ENCODE data around the gene MTRF1.

The MTRF1 gene

DNA sequence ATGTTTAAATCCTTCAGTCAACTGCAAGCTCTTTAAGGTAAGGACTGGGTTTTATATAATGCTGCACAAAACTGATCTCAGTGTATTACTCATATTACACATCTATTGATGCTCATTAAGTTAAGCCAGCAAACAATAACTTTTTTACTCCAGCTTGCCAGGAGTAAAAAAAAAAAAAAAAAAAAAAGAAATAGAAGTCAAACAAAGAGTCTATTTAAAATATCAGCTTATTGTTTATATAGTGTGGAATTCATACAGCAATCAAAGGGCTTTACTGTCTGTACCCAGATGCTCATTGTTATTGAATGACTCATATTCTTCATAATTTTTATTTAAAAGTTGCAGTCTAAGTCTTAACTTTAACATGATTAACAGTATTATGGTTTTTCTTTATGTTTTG is 47.2 kb downstream of the MTRF1 start:
- H3K4me3 ChIP-seq (ENCODE audit: low read length): no peak overlapping the region
- peaks cover 20% of the 10 kb centered on the region for H3K4me1 ChIP-seq (ENCODE audit: control insufficient read depth, insufficient read depth, low read length)
- DNase-seq (ENCODE audit: low read depth): peak; percentile 68
- no peaks in the 10 kb centered on the region for H3K36me3 ChIP-seq (ENCODE audit: control insufficient read depth, insufficient read depth, low read length, severe bottlenecking)
- H3K9ac ChIP-seq (ENCODE audit: low read length): no peak overlapping the region
- H3K27me3 ChIP-seq (replicated peaks; ENCODE audit: control insufficient read depth, insufficient read depth, low read length): no peaks in the 10 kb centered on the region
- peaks cover 2% of the 10 kb centered on the region for H3K9me3 ChIP-seq (ENCODE audit: control insufficient read depth, low read length)

DNA sequence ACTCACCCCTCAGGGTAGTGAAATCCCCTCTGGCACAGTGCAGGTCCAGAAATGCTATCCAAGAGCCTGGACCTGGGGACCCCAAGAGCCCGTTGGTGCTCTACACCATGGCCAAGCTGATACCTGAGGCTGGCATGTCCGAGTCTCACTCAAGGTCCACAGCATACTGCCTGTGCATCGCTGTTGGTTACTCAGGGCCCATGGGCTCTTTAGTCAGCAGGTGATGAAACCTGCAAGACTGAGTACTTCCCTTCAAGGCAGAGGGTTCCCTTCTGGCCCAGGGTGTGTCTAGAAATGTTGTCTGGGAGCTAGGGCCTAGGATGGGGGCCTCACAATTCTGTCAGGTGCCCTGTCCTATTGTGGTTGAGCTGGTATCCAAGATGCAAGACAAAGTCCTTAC is 49.5 kb downstream of the MTRF1 start:
- Histone ChIP-seq H3K9me3 (ENCODE audit: control insufficient read depth, low read length) (peaks cover 6% of the 10 kb centered on the region), H3K27me3 (replicated peaks; ENCODE audit: control insufficient read depth, insufficient read depth, low read length) (no peaks in the 10 kb centered on the region), H3K4me1 (ENCODE audit: control insufficient read depth, insufficient read depth, low read length) (peaks cover 10% of the 10 kb centered on the region), H3K36me3 (ENCODE audit: control insufficient read depth, insufficient read depth, low read length, severe bottlenecking) (no peaks in the 10 kb centered on the region), H3K4me3 (ENCODE audit: low read length) (no peak overlapping the region), H3K9ac (ENCODE audit: low read length) (no peak overlapping the region)
- DNase-seq (ENCODE audit: low read depth): no peak

DNA sequence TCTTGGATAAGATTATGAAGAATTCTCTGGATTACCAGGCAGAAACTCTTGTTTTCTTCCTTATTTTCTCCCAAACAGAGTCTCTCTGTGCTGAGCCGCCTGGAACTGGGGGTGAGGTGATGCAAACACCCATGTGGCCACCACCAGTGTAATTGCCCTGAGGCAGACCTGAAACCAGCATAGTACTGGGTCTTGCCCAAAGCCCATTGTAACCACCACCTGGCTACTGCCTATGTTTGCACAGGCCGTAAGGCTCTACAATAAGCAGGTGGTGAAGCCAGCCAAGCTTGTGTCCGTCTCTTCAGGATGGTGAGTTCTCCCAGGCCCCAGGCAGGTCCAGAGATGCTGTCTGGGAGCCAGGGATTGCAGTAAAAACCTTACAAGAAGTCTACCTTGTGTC is 50.1 kb downstream of the MTRF1 start:
- no peak for DNase-seq (ENCODE audit: low read depth)
- Histone ChIP-seq H3K36me3 (ENCODE audit: control insufficient read depth, insufficient read depth, low read length, severe bottlenecking) (no peaks in the 10 kb centered on the region), H3K9me3 (ENCODE audit: control insufficient read depth, low read length) (peaks cover 6% of the 10 kb centered on the region), H3K27me3 (replicated peaks; ENCODE audit: control insufficient read depth, insufficient read depth, low read length) (no peaks in the 10 kb centered on the region), H3K4me1 (ENCODE audit: control insufficient read depth, insufficient read depth, low read length) (peaks cover 5% of the 10 kb centered on the region), H3K9ac (ENCODE audit: low read length) (no peak overlapping the region), H3K4me3 (ENCODE audit: low read length) (no peak overlapping the region)

DNA sequence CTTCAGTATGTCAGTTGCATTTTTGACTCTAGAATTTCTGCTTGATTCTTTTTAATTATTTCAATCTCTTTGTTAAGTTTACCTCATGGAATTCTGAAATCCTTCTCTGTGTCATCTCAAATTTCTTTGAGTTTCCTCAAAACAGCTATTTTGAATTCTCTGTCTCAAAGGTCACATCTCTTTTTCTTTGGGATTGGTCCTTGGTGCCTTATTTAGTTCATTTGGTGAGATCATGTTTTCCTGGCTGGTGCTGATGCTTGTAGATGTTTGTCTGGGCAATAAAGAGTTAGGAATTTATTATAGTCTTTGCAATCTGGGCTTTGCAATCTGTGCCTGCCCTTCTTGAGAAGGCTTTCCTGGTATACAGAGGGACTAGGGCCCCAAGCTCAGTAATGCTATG is 50.5 kb downstream of the MTRF1 start:
- Histone ChIP-seq H3K4me3 (ENCODE audit: low read length) (no peak overlapping the region), H3K27me3 (replicated peaks; ENCODE audit: control insufficient read depth, insufficient read depth, low read length) (no peaks in the 10 kb centered on the region), H3K36me3 (ENCODE audit: control insufficient read depth, insufficient read depth, low read length, severe bottlenecking) (no peaks in the 10 kb centered on the region), H3K9ac (ENCODE audit: low read length) (no peak overlapping the region), H3K9me3 (ENCODE audit: control insufficient read depth, low read length) (peaks cover 10% of the 10 kb centered on the region), H3K4me1 (ENCODE audit: control insufficient read depth, insufficient read depth, low read length) (peaks cover 5% of the 10 kb centered on the region)
- DNase-seq (ENCODE audit: low read depth): peak; percentile 58

DNA sequence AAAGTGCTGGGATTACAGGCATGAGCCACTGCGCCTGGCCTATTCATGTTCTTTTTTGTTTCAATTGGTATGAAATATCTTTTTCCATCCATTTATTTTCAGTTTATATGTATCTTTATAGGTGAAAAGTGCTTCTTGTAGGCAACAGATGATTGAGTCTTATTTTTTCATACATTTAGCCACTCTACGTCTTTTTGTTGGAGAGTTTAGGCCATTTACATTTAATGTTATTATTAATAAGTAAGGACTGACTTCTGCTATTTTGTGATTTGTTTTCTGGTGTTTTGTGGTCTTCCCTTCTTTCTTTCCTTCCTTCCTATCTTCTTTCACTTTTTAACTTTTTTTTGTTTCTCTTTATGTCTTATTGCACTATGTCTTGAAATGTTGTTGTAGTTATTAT is 52.3 kb downstream of the MTRF1 start:
- no peaks in the 10 kb centered on the region for H3K36me3 ChIP-seq (ENCODE audit: control insufficient read depth, insufficient read depth, low read length, severe bottlenecking)
- no peak overlapping the region for H3K9ac ChIP-seq (ENCODE audit: low read length)
- no peaks in the 10 kb centered on the region for H3K27me3 ChIP-seq (replicated peaks; ENCODE audit: control insufficient read depth, insufficient read depth, low read length)
- no peak overlapping the region for H3K4me3 ChIP-seq (ENCODE audit: low read length)
- peaks cover 12% of the 10 kb centered on the region for H3K9me3 ChIP-seq (ENCODE audit: control insufficient read depth, low read length)
- peaks cover 5% of the 10 kb centered on the region for H3K4me1 ChIP-seq (ENCODE audit: control insufficient read depth, insufficient read depth, low read length)
- no peak for DNase-seq (ENCODE audit: low read depth)

DNA sequence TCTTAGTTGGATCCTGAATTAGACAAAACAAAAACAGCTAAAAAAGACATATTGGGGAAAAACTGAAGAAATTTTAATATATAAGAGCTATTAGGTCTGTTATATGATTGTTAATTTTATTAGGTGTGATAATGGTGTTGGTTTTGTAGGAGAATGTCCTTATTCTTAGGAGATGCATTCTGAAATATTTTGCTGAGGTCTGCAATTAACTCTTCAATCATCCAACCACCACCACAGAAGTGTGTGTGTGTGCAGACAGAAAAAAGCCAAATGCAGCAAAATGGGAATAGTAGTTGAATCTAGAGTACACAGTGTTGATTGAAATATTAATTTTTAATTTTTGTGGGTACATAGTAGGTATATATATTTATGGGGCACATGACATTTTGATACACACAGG is 56.9 kb downstream of the MTRF1 start:
- Histone ChIP-seq H3K4me3 (ENCODE audit: low read length) (no peak overlapping the region), H3K36me3 (ENCODE audit: control insufficient read depth, insufficient read depth, low read length, severe bottlenecking) (no peaks in the 10 kb centered on the region), H3K9ac (ENCODE audit: low read length) (no peak overlapping the region), H3K9me3 (ENCODE audit: control insufficient read depth, low read length) (peaks cover 12% of the 10 kb centered on the region), H3K27me3 (replicated peaks; ENCODE audit: control insufficient read depth, insufficient read depth, low read length) (no peaks in the 10 kb centered on the region), H3K4me1 (ENCODE audit: control insufficient read depth, insufficient read depth, low read length) (no peaks in the 10 kb centered on the region)
- DNase-seq (ENCODE audit: low read depth): no peak

DNA sequence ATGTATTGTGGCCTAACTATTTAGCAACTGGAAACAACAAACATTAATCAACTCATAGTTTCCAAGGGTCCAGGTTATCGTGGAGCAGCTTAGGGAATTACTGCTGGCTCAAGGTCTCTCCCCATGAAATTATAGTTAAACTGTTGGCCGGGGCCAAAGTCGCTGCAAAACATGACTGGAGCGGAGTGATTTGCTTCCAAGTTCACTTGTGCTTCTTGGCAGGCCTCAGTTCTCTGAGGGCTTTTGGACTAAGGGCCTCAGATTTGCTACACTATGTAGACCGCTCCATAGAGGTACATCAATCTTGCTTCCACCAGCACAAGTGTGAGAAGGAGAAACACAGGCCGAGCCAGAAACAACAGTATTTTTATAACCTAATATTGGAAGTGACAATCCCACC is 59.6 kb downstream of the MTRF1 start:
- Histone ChIP-seq H3K9ac (ENCODE audit: low read length) (no peak overlapping the region), H3K9me3 (ENCODE audit: control insufficient read depth, low read length) (peaks cover 6% of the 10 kb centered on the region), H3K36me3 (ENCODE audit: control insufficient read depth, insufficient read depth, low read length, severe bottlenecking) (no peaks in the 10 kb centered on the region), H3K27me3 (replicated peaks; ENCODE audit: control insufficient read depth, insufficient read depth, low read length) (no peaks in the 10 kb centered on the region), H3K4me3 (ENCODE audit: low read length) (no peak overlapping the region), H3K4me1 (ENCODE audit: control insufficient read depth, insufficient read depth, low read length) (no peaks in the 10 kb centered on the region)
- no peak for DNase-seq (ENCODE audit: low read depth)

DNA sequence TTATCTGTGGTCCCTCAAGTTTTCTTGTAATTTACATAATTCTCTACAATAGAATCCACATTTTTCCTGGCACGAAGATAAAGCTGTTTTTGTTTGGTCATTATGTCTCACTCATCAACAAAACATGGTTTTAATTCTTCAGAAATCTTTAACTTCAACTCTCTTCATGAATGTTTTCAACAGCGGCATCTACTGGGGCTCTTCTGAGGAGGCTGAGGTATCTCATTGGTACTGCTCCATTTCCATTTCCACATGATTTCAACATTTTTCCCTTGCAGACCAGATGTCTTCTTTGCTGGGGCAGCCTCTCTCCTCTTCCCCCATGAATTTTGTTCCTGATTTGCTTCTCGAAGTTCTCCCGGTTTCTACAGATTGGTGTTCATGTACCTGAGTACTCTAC is 63.2 kb downstream of the MTRF1 start:
- H3K4me1 ChIP-seq (ENCODE audit: control insufficient read depth, insufficient read depth, low read length): no peaks in the 10 kb centered on the region
- H3K9me3 ChIP-seq (ENCODE audit: control insufficient read depth, low read length): no peaks in the 10 kb centered on the region
- no peak overlapping the region for H3K4me3 ChIP-seq (ENCODE audit: low read length)
- no peaks in the 10 kb centered on the region for H3K27me3 ChIP-seq (replicated peaks; ENCODE audit: control insufficient read depth, insufficient read depth, low read length)
- H3K9ac ChIP-seq (ENCODE audit: low read length): no peak overlapping the region
- peak; percentile 77 for DNase-seq (ENCODE audit: low read depth)
- no peaks in the 10 kb centered on the region for H3K36me3 ChIP-seq (ENCODE audit: control insufficient read depth, insufficient read depth, low read length, severe bottlenecking)

DNA sequence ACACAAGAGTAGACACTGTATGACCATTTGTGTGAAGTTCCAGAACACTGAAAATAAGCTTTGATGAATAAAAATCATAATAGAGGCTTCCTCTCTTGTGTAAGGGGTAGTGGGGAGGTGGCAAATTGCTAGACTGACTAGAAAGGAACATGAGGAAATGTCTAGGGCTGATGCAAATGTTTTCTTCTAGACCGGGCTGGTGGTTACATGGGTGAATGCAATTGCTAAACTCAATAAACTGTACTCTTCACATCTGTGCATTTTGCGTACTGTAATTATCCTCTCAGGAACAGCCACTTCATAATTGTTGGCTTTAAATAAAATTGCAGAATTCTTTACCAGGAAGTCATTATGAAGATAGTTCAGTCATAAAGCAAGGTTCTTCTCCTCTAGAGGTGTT is 63.9 kb downstream of the MTRF1 start:
- no peak overlapping the region for H3K4me3 ChIP-seq (ENCODE audit: low read length)
- H3K27me3 ChIP-seq (replicated peaks; ENCODE audit: control insufficient read depth, insufficient read depth, low read length): no peaks in the 10 kb centered on the region
- no peaks in the 10 kb centered on the region for H3K4me1 ChIP-seq (ENCODE audit: control insufficient read depth, insufficient read depth, low read length)
- peak; percentile 97 for DNase-seq (ENCODE audit: low read depth)
- no peaks in the 10 kb centered on the region for H3K9me3 ChIP-seq (ENCODE audit: control insufficient read depth, low read length)
- H3K9ac ChIP-seq (ENCODE audit: low read length): no peak overlapping the region
- no peaks in the 10 kb centered on the region for H3K36me3 ChIP-seq (ENCODE audit: control insufficient read depth, insufficient read depth, low read length, severe bottlenecking)

DNA sequence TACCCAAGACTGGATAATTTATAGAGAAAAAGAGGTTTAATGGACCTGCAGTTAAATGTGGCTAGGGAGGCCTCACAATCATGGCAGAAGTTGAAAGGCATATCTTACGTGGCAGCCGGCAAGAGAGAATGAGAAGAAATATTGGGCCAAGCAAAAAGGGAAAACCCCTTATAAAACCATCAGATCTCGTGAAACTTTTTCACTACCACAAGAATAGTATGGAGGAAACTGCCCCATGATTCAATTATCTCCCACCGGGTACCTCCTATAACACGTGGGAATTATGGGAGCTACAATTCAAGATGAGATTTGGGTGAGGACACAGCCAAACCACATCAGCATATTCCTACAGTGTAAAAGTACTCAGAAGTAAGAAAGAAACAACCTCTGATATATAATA is 64.3 kb downstream of the MTRF1 start:
- no peak for DNase-seq (ENCODE audit: low read depth)
- no peaks in the 10 kb centered on the region for H3K27me3 ChIP-seq (replicated peaks; ENCODE audit: control insufficient read depth, insufficient read depth, low read length)
- no peaks in the 10 kb centered on the region for H3K9me3 ChIP-seq (ENCODE audit: control insufficient read depth, low read length)
- H3K4me1 ChIP-seq (ENCODE audit: control insufficient read depth, insufficient read depth, low read length): no peaks in the 10 kb centered on the region
- H3K9ac ChIP-seq (ENCODE audit: low read length): no peak overlapping the region
- H3K36me3 ChIP-seq (ENCODE audit: control insufficient read depth, insufficient read depth, low read length, severe bottlenecking): no peaks in the 10 kb centered on the region
- no peak overlapping the region for H3K4me3 ChIP-seq (ENCODE audit: low read length)

DNA sequence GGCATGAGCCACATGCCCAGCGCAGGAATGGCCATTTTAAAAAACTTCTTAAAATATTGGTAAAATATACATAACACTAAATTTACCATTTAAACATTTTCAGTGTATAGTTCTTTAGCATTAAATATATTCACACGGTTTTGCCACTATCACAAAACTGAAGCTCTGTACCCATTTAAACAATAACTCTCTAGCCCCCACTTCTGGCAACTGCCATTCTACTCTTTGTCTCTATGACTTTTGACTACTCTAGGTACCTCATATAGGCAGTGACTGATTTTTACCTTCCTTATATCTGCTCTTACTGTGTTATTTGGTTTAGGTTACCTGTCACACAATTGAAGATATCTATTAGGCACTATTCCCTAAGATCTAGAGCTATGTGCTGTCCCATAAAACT is 66.8 kb downstream of the MTRF1 start:
- no peaks in the 10 kb centered on the region for H3K36me3 ChIP-seq (ENCODE audit: control insufficient read depth, insufficient read depth, low read length, severe bottlenecking)
- H3K4me1 ChIP-seq (ENCODE audit: control insufficient read depth, insufficient read depth, low read length): peaks cover 18% of the 10 kb centered on the region
- no peak overlapping the region for H3K9ac ChIP-seq (ENCODE audit: low read length)
- H3K27me3 ChIP-seq (replicated peaks; ENCODE audit: control insufficient read depth, insufficient read depth, low read length): no peaks in the 10 kb centered on the region
- no peaks in the 10 kb centered on the region for H3K9me3 ChIP-seq (ENCODE audit: control insufficient read depth, low read length)
- DNase-seq (ENCODE audit: low read depth): no peak
- no peak overlapping the region for H3K4me3 ChIP-seq (ENCODE audit: low read length)

DNA sequence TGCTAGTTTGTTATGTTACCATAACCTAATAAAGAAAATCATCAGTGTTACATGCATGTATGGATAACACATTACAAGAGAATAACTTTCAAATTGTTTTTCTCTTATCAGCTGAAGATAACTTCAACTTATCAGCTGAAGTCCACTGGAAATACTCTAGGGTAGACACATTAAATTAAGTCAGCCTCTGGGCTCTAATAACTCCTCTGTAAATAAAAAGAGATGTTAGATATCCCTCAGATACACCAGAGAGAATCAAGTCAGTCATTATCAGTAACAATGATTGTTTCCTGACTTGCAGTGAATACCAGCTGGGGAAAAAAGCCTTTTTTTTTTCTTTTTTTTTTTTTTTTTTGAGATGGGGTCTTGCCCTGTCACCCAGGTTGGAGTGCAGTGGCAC is 67.4 kb downstream of the MTRF1 start:
- Histone ChIP-seq H3K4me1 (ENCODE audit: control insufficient read depth, insufficient read depth, low read length) (peaks cover 24% of the 10 kb centered on the region), H3K9me3 (ENCODE audit: control insufficient read depth, low read length) (no peaks in the 10 kb centered on the region), H3K27me3 (replicated peaks; ENCODE audit: control insufficient read depth, insufficient read depth, low read length) (no peaks in the 10 kb centered on the region), H3K9ac (ENCODE audit: low read length) (no peak overlapping the region), H3K36me3 (ENCODE audit: control insufficient read depth, insufficient read depth, low read length, severe bottlenecking) (no peaks in the 10 kb centered on the region), H3K4me3 (ENCODE audit: low read length) (no peak overlapping the region)
- DNase-seq (ENCODE audit: low read depth): no peak

Measured in adipocyte (in vitro differentiated cells).